ENCODE results near the gene PARVB.

PARVB gene

DNA sequence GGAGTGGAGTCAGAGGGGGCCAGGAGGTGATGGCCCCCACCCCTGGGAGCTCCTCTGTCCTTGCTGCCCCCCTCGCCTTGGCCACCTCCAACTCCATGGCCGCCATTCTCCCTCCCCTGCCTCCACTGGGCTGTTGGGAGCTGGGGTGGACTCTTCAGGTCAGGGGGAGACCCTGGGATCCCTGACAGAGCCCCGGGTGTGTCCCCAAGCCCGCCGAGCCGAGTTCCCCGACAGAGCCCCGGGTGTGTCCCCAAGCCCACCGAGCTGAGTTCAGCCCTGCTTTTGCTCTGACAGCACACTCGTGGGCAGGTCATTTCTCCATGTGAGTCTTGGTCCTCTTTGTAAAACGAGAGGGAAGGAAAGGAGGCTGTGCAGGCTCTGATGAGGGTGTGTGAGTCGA is 143.4 kb downstream of the PARVB start:
- DNase-seq: no peak

DNA sequence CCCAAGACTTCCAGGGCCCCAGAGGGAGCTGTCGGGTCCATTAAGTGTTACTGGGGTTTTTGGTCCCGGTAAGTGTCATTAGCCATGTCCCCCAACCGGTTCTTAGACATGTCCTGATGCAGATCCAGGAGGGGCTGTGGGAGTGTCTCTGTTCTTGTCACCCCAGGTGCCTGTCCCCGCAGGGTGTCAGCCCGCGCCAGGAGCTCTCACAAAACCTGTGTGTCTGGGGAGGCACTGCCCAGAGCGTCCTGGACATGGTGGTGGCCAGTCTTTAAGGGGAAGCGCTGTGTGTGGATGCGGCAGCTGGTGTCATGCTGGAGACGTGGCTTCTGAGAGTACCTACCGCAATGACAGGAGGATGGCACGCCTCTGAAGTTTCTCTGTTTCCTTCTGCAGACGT is 144.1 kb downstream of the PARVB start:
- DNase-seq: no peak

DNA sequence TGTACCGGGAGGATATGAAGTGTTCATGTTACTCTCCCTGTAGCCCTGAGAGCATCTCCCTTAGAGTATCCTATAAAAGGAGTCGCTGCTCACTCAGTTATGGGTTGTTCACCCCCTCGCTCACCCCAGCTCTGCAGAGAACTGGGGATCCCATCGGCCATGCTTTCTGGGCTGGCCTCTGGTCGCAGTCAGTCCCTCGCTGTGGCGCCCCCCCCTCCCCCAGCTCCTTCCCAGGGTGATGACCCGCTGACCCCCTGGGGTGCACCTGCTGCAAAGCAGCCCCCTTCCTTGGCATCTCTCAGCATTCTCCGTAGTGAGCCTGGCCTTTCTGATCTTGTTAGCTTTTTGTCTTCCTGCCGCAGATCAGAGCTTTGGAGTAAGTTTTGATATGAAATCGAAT is 146.4 kb downstream of the PARVB start:
- DNase-seq: no peak

DNA sequence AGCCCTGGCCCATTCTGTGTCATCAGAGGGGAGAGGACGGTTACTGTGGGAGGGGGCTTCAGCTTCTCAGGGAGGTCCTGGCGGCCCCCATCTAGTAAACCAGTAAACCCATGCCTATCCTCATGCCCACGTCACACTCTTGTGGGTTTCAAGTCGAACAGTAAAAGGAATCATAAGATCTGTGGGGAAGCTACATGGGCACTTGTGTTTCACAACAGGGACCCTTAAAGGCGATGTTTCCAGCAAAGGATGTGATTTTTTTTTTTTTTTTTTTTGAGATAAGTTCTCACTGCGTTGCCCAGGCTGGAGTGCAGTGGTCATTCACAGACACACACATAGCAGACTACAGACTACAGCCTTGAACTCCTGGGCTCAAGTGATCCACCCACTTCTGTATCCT is 147.5 kb downstream of the PARVB start:
- DNase-seq: no peak

DNA sequence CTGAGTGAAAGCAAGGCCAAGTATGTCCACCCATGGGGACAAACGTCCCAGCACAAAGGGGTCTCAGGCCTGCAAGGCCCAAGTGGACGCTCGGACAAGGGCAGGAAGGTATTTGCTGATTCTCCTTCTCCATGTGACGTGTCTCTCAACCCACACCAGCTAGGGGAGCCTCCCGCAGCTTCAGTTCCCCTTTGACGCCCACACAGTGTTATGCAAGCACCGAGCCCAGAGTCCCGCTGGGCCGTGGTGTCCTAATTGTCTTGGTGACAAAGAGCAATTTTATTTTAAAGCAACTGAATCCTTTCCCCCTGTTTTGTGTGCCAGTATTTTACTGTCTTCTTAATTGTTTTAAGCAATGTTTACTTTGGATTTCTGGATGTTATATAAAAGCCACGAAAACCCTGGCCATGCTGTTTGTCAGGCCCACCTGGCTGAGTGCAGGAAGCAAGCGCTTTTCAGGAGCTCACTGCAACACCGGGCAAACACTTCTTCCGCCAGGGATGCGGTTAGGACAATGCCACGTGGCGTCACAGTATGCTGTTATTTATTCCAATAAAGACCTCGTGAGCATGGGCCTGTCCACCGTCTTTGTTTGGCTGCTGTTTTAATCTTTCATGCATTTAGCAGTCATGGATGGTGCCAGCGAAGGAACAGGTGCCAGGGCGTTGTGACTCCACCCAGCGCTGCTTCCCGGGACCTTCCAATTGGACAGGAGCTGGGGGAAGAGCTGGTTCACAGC is 148.4 kb downstream of the PARVB start:
- no peak for DNase-seq

DNA sequence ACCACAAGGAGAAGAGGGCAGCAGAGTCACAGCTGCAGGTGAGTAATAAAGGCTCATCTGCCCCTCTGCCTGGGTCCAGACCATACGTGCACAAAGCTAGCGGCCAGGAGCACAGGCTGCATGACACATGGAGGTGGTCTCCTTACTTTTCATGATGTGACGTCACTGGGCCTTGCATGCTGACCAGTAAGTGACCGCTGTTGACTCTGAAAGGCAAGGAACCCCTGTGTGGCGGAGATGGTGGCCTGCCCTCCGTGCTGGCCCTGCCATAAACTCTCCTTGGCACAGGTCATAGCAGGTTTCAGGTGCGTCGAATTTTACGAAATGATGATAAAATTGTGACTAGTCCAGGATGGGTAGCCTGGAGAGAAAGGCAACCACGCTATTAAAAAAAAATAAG is 149.1 kb downstream of the PARVB start:
- no peak for DNase-seq

DNA sequence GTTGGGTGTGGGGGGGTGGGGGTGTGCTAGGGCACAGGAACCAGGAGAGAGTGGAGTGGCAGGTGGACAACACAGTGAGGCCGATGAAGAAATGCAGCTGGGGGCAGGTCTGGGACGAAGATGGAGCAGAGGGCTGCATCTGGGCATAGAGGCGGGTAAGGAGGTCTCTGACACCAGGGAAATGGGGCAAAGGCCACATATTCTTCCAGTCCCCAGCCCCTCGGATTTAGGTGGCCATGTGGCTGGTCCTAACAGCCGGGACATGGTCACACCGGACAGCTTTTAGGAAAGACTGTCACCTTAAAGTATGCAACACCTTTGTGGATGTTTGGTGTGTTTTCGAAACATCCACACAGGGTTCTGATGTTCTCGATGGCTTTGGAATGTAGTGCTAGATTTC is 151.6 kb downstream of the PARVB start:
- no peak for DNase-seq

DNA sequence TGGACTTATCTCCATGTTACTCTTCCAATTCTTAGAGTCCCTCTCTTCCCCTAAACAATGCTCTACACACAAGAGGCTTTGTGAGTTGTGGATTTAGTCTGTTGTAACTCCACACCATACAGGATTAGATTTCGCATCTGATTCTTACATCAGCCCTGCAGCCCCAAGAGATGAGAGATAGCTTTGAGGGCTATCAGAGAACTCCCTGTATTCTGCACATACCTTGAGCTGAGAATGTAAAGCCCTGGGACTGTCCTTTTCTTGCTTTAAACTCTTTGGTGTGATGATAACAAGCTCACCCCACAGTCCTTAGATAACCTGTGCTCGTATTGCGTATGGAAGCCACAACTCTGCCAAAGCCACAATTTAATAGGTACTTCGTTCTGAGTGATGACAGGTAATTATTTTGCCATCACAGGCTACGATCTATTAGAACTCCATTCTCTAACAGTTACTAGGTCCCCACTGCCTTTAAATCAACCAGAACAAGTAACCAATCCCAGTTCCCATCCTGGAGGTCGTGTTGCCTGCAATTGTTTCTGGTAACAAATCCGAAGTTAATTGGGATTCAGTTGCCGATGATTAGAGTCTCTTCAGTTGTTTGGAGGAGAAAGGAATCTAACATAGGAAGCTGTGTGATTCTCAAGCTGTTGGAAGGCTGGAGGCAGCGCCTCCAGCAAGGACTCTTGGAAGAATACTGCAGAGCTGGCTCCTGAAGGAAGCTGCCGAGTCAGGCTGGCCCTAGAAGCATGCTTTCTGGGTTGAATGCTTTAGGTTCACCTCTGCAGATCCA is 155.3 kb downstream of the PARVB start:
- DNase-seq: no peak

DNA sequence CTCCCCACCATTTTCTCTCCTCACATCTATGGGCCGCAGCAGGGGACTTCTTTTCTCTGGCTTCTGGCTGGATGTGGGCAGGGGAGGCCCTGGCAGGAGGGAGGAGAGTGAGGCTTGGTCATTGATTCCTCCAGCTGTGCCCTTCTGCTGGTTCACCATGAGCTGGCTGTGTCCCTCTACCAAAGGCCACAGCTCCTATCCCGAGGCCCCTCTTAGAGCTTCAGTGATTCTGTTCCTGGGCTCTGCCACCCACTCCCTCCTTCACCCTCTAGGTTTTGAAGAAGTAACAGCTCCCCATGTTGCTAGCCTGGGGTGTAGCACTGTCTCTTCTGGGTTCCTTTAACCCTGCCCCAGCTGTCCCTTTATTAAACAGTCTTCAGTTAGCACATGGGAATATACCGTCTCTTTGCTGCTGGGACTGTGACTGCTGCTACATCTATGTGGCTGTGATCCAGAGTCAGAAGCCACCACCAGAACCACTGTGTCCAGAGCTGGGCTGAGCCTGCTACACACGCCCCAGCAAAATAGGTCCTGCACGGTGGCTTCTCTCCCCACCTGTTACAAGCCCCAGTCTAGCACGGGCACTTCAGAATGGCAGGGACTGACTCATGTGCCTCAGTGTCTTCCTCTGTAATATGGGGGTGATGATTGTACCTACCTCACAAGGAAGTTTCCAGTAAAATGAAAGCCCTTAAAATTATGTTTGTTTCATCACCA is 156.0 kb downstream of the PARVB start:
- DNase-seq: no peak

DNA sequence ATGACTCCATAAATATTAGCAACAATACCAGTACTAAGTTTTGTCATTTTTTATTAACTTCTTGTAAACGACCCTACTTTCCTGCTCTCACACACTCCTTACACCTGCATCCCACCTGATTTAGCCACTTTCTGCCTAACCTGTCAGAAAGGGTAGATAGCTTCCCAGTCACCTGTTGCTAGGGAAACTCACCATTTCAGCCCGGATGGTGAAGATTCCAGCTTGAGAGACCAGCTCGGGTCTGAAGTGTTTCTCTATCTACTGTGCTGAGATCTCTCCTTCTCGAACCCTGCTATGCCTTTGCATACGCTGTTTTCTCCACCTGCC is 156.6 kb downstream of the PARVB start, which contains the start of gene PARVG:
Gene PARVG, plus strand, starts transcription at position 220 of the 327 bp plus-strand sequence. CDS start 2,405 bp downstream, outside the sequence.
- DNase-seq: no peak

DNA sequence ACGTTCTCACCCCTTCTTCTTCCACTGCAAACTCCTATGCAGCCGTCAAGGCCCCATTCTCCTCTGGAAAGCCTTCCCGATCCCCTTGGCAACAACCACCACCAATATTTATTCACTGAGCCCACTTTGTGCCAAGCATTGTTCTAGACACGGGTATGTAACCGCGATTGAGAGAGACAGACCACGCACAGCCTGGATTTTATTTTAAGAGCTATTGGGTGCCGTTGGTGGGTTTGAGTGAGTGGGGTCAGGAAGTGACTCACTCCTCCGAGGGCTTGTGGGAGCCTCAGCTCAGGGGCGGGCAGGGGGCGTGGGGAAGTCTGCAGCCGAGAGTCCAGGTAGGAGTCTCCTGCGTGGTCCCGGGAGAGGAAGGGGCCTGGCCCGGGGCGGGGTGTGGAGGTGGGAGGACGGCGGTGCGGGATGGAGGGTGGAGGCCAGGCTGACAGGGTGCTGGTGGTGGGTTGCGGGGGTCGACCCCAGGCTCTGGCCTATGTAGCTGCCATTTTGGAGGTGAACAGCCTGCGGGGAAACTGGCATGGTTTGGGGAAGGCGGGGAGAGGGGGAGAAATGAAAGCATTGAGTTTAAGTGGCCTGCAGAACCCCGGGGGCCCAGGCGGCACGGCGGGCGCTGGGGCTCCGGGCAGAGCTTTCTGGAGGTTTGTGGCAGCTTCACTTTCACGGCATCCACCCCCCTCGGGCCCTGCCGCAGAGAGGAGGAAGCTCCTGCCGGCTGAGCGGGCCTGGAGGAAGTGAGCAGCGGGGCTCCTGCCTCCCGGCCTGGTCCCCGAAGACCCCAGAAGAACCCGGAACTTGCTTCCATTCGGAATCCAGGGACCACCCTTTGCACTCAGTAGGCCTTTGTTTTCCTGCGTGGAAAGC is 157.2 kb downstream of the PARVB start:
- no peak for DNase-seq

DNA sequence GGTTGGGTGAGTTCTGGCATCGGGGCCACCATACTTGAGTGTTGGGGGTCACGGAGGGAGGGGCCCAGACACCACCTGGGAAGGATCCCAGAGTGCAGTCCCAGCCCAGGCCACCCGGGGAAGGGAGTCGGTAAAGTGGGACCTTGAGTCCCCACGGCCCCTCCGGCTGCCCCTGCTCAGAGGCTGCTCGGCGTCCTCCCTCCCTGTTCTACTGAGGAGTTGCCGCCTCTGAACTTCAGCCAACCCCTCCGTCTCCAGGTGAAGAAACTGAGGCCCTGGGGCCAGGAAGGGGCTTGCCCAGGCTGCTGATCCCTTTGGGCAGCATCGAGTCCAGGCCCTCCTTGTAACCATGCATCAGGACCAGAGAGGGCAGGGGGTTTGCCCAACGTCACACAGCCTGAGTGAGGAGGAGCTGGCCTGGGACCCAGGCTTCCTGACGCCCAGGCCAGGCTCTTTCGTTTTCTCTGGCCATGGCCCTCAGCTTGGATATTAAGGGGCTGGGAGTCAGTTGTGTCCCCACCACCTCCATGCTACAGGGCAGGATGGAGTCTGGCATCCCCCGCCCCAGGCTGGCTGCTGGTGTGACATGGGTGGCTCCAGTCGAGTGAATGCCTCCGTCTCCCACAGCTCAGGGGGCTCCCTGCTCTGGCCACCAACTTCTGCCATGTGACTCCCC is 157.9 kb downstream of the PARVB start:
- no peak for DNase-seq

DNA sequence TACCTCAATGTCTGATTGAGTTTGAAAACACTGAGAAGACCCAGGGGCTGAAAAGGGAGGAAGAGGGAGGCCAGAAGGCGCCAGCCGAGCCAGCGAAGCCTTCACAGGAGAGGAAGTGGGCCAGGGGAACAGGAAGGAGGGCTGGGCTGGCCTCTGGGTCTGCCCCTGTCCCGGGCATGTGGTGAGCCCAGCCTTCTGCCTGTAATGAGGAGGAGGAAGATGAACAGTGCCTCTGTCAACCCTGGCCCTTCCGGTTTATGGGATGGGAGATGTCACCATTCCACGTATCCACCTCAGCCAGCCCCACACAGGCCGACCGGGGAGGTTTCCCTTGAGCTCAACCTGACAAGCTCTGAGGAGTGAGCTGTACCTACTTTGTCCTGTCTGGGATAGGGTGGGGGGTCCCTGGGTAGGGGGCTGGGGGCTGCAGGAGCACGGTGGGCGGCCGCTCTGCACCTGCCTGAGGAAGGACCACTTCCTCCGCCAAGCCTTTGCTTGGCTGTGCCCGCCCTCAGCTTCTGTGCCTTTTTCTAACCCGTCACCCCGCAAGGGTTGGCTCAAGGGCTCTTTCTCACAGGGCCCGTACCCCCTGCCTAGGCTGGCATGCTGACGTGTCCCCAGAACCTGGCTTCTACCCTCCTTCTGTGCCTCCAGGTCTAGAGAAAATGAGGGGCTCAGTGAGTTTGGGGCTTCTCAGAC is 158.6 kb downstream of the PARVB start:
- no peak for DNase-seq

DNA sequence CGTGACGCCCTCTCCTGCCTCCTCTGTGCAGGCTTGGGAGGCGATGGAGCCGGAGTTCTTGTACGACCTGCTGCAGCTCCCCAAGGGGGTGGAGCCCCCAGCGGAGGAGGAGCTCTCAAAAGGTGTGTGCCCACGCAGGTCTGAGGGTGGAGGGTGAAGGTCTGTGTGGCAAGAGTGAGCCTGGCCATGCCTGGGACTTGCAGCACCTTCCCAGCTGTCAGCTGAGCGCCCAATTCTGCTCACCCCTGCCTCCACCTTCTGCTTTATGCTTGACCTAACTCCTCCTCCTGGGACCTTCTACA is 159.1 kb downstream of the PARVB start:
- DNase-seq: no peak

DNA sequence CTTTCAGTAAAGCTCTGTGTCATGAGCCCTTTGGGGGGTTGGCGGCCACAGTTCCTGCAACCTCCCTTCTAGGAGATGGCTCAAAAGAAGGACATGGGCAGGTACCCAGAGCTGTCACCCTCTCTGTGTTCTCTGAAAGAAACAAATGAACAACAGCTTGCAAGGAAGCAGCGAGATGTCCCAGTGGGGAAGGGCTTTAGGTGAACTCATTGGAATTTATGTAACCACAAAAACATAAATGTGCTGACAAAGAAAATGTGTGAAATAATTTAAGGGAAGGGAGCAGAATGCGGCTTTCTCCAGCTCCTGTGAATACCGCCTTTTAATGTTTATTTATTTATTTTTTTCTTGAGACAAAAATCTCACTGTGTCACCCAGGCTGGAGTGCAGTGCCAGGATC is 159.9 kb downstream of the PARVB start:
- DNase-seq: no peak

DNA sequence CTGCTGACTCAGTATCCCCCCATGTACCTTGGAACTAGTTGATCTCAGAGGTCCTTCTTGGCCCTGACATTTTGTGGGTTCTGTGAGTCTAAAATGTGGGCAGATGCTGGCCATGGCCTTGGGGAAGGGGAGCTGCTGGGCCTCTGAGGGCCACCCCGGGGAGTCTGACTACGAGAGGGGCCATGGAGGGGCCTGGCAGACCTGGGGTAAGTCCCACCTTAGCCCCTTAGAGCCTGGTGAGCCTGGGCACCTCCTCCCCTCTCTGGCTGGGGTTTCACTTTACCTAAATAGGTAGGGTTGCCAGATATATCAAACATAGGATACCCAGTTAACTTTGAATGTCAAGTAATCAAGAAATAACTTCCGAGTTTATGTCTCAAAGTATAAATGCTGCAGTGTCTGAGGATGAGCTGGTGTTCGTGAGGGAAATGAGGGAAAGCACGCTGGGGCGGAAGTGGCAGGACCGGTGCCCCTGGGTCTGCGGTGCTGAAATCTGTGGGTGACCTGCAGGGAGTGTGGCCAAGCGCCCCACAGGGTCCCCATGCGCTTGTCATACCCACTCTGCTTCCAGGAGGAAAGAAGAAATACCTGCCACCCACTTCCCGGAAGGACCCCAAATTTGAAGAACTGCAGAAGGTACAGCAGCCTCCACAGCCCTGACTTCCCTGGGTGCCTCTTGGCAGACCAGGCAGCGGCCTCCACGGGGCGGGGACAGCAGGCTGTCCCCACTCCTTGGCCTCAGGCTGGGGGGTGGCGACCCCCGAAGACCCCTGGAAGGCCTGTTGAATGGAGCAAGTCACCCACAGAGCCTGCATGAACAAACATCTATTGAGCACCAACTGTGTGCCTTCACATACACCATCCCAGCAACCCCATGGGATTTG is 161.4 kb downstream of the PARVB start:
- DNase-seq: no peak

DNA sequence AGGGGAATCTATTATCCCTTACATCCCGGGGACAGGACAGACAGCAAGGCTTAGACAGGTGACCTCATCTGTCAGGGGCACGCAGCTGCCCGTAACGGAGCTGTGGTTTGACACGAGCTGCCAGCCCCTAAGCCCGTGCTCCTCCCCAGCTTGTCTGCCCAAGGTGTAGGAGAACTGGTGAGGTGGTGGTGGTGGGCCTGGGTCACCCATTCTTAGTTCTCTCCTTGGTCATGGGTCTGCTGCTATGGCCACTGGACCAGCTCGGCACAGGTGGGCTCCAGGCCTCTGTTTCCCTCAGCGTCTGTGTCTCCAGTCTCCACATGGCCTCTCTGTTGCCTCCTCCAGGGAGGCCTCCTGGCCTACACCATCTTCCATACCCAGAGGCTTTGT is 162.0 kb downstream of the PARVB start:
- DNase-seq: no peak

DNA sequence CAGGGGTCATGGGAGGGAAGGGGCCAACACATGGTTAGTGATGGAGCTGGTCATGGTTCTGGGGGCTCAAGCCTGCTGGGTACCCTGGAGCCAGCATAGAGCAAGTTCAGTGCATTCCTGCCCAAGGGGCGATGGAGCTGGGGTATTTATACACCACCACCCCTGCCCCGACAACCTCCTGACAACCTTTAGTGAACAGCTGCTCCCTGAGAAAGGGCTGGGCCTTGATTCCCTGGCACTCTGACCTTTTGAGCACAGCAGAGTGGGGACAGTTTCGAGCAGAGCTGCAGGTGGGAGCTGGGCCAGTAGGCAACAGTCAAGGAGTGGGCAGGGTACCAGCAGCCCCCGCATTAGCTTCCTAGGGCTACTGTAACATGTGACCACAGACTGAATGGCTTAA is 162.6 kb downstream of the PARVB start:
- DNase-seq: no peak

DNA sequence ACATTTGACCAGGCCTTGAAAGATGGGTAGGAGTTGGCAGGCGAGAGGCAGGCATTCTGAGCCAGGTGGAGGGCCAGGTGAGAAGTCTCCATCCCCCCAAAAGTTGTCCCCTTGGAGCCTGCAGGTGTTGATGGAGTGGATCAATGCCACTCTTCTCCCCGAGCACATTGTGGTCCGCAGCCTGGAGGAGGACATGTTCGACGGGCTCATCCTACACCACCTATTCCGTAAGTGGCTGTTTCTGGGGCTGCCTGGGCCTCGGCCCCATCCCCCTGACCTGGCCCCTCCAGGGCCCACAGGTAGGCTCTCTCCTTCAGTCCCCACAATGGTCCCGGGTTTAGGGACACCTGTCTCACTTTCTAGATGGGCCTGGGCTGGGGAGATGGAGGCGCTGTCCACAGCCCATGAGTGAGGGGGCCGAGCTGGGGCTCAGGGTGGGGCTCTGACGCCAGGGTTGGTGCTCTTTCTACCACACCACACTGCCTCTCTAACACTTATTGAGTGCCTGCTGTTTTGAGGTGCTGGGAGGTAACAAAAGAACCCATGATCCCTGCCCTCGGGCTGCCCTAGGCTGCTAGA is 163.6 kb downstream of the PARVB start:
- DNase-seq: no peak

DNA sequence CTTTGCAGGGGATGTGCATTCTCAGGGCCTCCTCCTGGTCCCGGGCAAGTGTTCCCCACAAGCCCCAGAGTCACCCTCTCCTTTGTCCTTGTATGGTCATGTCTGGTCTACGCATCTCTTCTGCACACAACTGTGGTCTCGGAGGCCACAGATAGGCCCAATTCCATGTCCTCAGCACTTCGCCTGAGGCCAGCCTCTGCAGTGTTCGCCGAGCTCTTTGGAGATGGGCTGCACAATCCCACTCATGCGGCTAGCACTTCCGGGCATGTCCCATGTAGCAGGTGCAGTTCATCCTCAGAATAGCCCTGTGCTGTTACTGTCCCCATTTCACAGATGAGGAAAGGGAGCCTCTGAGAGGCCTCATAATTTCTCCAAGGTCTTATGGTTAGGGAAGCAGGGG is 164.2 kb downstream of the PARVB start:
- DNase-seq: no peak
